T-helper 2 cell (primary cell): ENCODE results near the gene HIPK3.
A peak's percentile ranks its signal among the peaks of the same experiment; 100 is the strongest.

Experiments
- DNase-seq, 5 experiments: peaks; one replicate each; pipeline versions ENCODE4 v3.0.0 to v3.0.0-alpha.2; 2012 to 2022

The HIPK3 gene

GRCh38 chr11:33309118-33309517, 51.9 kb downstream of the HIPK3 start:
- DNase-seq: no peak

DNA sequence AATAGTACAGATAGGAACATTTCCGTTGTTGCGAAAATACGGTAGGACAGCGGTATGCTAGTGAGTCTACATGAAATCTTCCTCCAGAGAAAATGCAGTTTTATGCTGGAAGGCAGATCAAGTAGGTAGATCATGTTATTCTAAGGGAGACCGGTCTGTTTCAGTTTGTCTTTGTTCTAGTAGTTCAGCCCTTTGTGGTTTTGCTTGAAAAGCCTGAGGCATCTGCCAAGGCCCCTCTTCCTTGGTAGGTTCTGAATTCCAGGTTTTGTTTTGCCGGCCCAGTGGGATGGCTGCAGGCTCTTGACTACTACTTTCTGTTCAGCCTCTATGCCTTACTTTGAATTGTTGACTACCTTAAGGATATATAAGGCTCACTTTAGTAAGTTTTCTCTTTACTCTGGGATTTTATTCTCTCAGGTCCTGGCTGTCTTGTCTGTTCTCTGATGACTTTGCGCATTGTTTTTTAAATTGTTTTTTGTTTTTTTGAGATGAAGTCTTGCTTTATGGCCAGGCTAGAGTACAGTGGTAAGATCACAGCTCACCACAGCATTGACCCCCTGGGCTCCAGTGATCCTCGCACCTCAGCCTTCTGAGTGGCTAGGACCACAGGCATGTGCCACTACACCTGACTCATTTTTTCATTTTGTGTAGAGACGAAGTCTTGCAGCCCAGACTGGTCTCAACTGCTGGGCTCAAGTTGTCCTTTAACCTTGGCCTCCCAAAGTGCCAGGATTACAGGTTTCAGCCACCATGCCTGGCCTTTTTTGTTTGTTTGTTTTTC, 53.7 kb downstream of the HIPK3 start:
- no peak for DNase-seq

DNA sequence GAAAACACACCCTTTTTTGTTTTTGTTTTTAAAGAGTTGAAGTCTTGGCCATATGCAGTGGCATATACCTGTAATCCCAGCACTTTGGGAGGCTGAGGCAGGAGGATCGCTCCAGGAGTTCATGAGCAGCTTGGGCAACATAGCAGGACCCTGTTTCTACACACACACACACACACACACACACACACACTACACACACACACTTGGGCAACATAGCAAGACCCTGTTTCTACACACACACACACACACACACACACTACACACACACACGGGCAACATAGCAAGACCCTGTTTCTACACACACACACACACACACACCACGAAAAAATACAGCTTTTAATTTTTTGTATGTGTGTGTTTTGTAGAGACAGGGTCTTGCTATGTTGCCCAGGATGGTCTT, 54.5 kb downstream of the HIPK3 start:
- no peak for DNase-seq

- DNase-seq: no peak
These were observed 58.6 kb downstream of the HIPK3 start for GRCh38 chr11:33315822-33316221.

- no peak for DNase-seq
These were observed 60.5 kb downstream of the HIPK3 start for GRCh38 chr11:33317662-33318061.

GRCh38 chr11:33320016-33320813, 63.0 kb downstream of the HIPK3 start:
- no peak for DNase-seq

- no peak for DNase-seq
These were observed 63.7 kb downstream of the HIPK3 start for GRCh38 chr11:33320814-33321330.

GRCh38 chr11:33321422-33321821, 64.2 kb downstream of the HIPK3 start:
- no peak for DNase-seq

DNA sequence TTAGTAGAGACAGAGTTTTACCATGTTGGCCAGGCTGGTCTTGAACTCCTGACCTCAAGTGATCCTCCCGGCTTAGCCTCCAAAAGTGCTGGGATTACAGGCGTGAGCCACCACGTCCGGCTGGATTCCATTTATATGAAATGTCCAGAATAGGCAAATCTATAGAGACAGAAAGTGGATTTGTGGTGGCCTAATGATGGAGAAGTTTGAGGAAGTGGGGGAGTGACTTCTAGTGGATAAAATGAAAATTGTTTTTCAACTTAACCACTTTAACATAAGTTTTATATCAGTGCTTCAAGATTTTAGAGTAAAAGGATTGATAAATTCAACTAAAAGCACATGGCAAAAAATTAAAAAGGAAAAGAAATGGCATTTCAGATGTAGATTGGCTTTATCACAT, 66.2 kb downstream of the HIPK3 start:
- DNase-seq: no peak

DNA sequence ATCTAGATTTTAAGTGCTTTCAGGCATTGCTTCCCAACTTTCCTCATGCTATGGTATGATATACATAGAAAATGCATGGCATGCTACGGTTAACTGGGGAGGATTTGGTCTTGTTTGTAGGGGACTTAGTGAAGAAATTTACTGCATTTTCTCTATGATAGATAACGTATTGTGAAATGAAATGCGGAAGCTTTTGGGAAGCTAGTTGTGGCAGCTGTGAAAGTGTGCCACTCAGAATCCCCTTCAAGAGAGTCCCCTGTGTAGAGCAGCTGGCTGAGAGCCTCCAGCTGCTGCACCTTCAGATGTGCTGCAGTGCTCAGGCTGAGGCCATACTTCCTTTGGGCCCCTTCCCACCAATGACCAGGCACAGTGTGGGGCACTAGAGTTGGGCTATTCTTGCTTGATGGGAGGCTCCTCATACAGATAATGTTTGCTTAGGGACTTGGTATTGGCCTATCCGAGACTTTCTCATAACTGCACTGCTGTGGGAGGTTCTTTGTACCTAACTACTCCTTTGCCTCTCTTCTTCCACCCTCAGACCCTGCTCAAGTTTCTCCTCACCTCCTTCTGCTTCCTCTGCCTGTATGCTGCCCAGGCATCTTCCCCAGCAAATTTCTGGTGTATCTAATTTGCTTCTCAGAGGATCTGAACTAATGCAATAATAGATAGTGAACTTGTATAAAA, 67.3 kb downstream of the HIPK3 start:
- DNase-seq: no peak

DNA sequence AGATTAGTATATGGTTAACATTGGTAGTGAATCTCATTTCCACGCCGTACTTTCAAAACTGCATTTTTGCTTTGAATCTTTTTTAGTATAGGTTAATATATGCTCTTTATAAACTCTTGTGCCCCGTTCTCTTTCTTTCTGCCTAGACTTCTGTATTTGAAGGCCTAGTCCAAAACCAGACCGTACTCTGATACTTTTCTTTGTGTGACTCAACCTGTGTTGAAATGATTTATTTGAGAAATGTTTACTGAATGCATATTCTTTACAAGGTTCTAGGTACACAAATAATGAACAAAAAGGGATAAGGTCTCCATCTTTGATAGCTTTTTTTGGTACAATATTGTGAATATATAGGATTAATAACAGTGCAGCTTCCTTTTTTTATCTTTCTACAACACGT, 68.3 kb downstream of the HIPK3 start:
- no peak for DNase-seq

DNA sequence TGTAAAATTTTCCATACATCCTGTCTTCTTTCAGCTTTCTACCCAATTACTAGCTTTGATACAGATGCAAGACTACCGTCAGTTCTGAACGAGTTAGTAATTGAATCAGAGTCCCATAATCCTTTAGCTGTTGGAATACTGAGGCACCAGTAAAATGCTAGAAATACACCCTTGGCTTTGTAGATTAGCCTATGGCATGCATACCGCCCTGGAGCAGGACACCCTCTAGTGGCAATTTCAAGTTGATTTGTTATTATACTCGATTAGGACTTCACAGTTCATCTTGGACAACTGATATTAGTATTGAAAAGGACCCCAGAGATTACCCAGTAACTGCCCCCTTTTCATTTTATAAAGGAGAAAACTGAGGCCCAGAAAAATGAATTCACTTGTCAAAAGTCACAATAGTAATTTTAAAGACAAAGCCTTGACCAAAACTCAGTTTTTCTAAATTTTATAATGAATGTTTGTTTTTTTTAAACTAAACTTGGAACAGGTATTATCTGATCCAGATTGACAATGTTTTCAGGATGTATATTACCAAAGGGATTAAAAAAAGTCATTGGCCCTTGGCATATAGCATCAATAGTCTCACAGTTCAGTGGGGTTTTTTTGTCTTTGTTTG, 72.6 kb downstream of the HIPK3 start:
- peak in 3 of 5 experiments; percentile 9 to 66 (median 16) for DNase-seq

DNA sequence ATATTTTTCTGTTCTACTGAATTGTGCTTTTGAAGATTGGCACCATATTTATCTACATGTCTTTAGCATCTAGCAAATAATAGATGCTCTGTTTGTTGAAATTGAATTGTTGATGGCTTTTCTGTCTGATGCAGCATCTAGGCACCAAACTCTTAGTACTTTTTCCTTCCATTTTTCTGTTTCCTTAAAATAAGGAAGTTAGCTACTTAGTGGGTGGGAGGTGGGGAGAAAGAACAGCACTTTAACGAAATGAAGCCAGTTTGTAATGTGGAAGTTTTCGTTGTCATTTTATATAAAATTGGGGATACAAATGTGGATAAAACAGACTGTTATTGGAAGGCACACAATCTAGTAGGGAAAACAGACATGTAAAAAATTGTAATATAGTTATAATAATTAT, 76.6 kb downstream of the HIPK3 start:
- no peak for DNase-seq

DNA sequence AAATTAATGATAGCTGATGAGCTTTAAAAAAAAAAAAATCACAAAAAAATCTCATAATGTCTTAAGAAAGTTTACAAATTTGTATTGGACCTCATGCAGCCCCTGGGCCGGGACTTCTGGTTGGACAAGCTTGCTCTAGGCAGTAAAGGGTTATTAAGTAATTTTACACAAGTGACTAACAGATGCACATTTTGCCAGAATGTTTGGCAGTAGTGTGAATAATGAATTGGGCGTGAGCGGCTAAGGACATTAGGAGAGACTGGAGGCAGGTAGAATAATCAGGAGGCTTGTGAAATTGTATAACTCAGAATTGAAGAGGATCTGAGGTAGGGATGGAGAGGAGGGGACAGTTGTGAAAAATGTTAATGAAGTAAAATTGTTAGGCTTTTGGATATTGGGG, 77.4 kb downstream of the HIPK3 start:
- no peak for DNase-seq

DNA sequence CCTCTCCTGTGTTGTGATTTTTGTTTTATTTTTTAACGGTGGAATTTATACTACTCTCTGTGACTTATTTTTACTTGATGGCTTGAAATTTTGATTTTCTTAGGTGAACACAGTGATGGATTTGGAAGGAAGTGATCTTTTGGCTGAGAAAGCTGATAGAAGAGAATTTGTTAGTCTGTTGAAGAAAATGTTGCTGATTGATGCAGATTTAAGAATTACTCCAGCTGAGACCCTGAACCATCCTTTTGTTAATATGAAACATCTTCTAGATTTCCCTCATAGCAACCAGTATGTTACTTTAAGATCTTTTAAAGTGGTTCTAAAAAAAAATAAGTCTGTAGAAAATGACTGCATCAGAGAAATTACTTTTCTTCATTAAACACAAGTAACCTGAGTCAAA, 82.1 kb downstream of the HIPK3 start:
- no peak for DNase-seq

DNA sequence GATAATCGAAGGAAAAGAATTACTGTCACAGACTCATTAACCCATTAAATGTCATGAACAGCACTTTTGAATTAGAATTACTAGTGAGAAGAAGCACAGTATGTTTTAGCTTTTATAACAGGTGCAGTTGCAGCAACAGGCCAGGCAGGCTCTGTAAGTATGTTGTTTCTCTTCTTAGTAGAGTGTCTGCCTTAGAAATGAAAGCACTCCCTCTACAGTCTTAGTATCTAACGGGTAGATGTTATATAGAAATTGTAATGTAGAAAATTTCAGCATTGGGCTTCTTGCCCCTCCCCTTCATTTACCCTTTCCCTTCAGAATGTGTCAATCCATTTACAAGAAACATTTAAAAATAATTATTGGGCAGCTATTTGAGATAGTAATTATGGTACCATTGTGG, 87.4 kb downstream of the HIPK3 start:
- DNase-seq: peak in 1 of 5 experiments; percentile 33

DNA sequence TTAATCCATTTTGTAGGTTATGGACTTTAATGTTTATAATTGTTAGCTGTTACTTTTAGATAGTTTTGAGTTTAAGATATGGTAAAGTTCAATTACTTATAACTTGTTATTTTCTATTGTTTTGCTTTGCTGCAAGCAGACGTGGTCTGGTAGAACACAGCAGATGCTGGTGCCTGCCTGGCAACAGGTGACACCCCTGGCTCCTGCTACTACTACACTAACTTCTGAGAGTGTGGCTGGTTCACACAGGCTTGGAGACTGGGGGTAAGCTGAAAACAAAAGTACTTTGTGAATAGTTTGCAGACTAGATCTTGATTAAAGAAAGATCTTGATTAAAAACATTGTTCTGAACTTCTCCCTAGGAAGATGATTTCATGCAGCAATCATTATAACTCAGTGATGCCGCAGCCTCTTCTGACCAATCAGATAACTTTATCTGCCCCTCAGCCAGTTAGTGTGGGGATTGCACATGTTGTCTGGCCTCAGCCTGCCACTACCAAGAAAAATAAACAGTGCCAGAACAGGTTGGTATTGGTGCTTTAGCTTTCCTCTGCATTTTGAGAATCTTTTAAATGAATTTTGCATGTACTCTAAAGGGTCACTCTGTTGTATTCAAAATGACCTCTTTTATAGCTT, 90.4 kb downstream of the HIPK3 start:
- DNase-seq: peak in 1 of 5 experiments; percentile 67

DNA sequence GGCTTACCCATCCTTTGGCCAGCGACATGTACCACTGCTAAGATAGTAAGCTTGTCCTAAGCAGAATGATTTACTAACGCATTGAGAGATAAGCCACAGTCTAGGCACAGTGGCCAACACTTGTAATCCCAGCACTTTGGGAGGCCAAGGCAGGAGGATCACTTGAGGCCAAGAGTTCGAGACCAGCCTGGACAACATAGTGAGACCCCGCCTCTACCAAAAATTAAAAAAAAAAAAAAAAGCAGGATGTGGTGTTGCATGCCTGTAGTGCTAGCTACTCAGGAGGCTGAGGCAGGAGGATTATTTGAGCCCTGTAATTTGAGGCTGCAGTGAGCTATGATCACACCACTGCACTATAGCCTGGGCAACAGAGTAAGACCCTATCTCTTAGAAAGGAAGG, 93.1 kb downstream of the HIPK3 start:
- no peak for DNase-seq

GRCh38 chr11:33358150-33358831, 101.1 kb downstream of the HIPK3 start:
- no peak for DNase-seq

DNA sequence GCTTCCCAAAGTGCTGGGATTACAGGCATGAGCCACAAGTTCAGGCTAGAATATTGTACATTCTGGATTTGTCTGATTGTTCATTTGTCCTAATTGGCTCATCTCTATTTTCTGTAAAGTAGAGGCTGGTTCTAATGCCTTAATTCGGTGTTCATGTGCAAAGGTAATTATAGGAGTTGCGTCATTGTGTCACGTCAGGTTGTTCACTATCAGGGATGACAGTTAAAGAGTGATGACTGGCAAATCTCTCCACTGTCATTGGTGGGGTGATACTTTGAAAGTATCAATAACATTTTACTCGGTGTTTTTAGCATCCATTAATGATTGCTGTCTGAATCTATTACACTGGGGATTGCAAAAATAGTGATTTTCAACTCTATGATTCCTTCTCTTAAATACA, 103.5 kb downstream of the HIPK3 start:
- no peak for DNase-seq

DNA sequence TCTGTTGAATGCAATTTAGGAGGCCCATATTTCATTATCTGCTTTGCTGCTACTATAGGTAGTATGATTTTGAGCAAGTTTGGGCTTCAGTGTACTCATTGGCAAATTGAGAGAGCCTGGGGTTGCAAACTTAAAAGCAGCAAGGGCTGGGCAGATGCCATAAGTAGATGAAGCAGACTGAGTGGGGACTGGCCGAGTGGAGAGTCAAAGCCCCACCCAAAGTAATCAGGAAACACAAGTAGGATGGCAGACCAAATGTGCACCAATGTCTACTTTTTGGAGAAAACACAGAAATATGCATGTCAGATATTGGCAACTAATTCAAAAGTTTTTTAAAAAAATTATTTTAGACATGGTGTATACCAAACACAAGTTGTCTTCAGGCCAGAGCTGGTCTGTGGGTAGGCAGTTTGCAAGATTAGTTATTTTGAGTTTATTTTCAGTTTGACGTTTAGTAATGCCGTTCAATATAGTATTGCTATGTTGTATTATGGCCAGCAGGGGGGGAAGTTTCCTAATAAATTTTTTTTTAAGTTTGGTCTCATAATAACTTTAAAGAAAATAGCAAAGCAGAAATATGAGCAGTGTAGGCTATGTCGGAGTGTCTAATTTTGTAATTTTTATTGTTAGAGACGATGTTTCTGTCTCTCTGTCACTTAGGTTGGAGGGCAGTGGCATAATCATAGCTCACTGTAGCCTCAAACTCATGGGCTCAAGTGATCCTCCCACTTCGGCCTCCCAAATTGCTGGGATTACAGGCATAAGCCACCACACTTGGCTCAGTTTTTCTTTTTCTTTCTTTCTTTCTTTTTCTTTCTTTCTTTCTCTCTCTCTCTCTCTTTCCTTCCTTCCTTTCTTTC, 105.1 kb downstream of the HIPK3 start:
- DNase-seq: peak in 2 of 5 experiments; percentile 2 to 45
